ENCODE results near the gene HMCN1.
A peak's percentile ranks its signal among the peaks of the same experiment; 100 is the strongest.
"Not testable (repeated sequence)": the region's sequence is repeated elsewhere in the genome, so short reads cannot be mapped to it uniquely, and the experiment has no call there.

The HMCN1 gene

DNA sequence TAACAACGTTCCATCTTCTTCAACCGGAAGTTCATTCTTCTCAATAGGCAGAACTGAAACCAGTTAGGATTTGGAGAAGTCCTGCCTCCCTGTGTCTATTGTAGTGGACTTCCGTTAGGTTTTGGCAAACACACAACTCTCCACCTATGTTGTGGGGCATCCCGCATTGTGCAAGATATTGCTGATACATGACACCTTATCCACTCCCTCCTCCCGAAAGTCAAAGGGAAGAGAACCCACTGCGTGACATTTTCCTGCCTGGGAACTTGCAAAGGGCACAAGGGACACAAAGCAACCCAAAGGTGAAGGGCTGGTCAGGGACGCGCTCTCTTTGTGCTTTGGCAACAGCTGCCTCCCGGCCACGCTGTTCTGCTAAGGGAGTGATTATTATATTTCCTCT lies 476.1 kb downstream of the HMCN1 start:
- no peak for ATAC-seq
- no peak for TF ChIP-seq ZNF565 (CRISPR knock-in tag; conservative IDR thresholded peaks at IDR 0.05; ENCODE audit: low read depth)
- no peak for TF ChIP-seq BACH2 (CRISPR knock-in tag; IDR thresholded peaks at IDR 0.05; ENCODE audit: borderline replicate concordance)
- TF ChIP-seq TSHZ2 (CRISPR knock-in tag; IDR thresholded peaks at IDR 0.05), result no peak
- no peak for TF ChIP-seq ZFP3 (CRISPR knock-in tag; IDR thresholded peaks at IDR 0.05)
- no peak for TF ChIP-seq SNAI2 (CRISPR knock-in tag; IDR thresholded peaks at IDR 0.05)
- TF ChIP-seq, protein P1, sequence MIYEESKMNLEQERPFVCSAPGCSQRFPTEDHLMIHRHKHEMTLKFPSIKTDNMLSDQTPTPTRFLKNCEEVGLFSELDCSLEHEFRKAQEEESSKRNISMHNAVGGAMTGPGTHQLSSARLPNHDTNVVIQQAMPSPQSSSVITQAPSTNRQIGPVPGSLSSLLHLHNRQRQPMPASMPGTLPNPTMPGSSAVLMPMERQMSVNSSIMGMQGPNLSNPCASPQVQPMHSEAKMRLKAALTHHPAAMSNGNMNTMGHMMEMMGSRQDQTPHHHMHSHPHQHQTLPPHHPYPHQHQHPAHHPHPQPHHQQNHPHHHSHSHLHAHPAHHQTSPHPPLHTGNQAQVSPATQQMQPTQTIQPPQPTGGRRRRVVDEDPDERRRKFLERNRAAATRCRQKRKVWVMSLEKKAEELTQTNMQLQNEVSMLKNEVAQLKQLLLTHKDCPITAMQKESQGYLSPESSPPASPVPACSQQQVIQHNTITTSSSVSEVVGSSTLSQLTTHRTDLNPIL (CRISPR knock-in tag; IDR thresholded peaks at IDR 0.05; ENCODE audit: low read depth), result no peak
- TF ChIP-seq ESRRG (CRISPR knock-in tag; IDR thresholded peaks at IDR 0.05), result no peak
- no peak for TF ChIP-seq CSDC2 (CRISPR knock-in tag; IDR thresholded peaks at IDR 0.05)
- TF ChIP-seq TOX (CRISPR knock-in tag; IDR thresholded peaks at IDR 0.05; ENCODE audit: borderline replicate concordance), result no peak
- no peak for TF ChIP-seq OSR1 (CRISPR knock-in tag; IDR thresholded peaks at IDR 0.05)
- TF ChIP-seq, protein P2, sequence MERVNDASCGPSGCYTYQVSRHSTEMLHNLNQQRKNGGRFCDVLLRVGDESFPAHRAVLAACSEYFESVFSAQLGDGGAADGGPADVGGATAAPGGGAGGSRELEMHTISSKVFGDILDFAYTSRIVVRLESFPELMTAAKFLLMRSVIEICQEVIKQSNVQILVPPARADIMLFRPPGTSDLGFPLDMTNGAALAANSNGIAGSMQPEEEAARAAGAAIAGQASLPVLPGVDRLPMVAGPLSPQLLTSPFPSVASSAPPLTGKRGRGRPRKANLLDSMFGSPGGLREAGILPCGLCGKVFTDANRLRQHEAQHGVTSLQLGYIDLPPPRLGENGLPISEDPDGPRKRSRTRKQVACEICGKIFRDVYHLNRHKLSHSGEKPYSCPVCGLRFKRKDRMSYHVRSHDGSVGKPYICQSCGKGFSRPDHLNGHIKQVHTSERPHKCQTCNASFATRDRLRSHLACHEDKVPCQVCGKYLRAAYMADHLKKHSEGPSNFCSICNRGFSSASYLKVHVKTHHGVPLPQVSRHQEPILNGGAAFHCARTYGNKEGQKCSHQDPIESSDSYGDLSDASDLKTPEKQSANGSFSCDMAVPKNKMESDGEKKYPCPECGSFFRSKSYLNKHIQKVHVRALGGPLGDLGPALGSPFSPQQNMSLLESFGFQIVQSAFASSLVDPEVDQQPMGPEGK (CRISPR knock-in tag; IDR thresholded peaks at IDR 0.05; ENCODE audit: borderline replicate concordance), result no peak
- no peak for TF ChIP-seq ZC3H10 (CRISPR knock-in tag; IDR thresholded peaks at IDR 0.05)

- not testable (repeated sequence) for ATAC-seq
These were observed 477.4 kb downstream of the HMCN1 start for GRCh38 chr1:186211583-186211982.

GRCh38 chr1:186212568-186213224 lies 478.5 kb downstream of the HMCN1 start:
- ATAC-seq, result peak; percentile 99
- TF ChIP-seq RARB (CRISPR knock-in tag; IDR thresholded peaks at IDR 0.05), result peak; percentile 16; the same call in 1 of the 2 replicates
- TF ChIP-seq POU6F1 (CRISPR knock-in tag; IDR thresholded peaks at IDR 0.05; ENCODE audit: borderline replicate concordance, low read depth), result no peak; the same call in 1 of the 2 replicates
- no peak for TF ChIP-seq ARNTL (CRISPR knock-in tag; IDR thresholded peaks at IDR 0.05; ENCODE audit: borderline replicate concordance, low read depth)
- TF ChIP-seq CSRNP3 (CRISPR knock-in tag; IDR thresholded peaks at IDR 0.05), result no peak

DNA sequence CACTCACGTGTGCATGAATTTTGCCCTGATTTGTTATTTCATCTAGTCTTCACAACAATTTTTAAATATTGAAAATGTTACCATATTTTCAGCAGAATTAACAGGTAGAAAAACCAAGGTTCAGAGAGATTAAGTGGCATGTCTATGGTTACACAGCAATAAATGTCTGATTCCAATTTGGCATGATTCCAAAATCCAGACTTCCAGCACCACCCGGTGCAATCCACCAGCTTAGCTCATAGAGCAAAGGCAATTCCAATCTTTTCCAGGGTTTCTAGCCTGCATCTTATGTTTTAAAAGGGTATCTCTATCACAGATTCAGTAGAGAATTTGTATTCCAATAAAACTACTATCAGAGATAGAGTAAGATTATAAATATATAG lies 479.0 kb downstream of the HMCN1 start:
- peak; percentile 26; the same call in 1 of the 3 replicates for ATAC-seq
- no peak for TF ChIP-seq OSR1 (CRISPR knock-in tag; IDR thresholded peaks at IDR 0.05)
- TF ChIP-seq ISL1 (CRISPR knock-in tag; IDR thresholded peaks at IDR 0.05), result no peak
- no peak for TF ChIP-seq PPARA (CRISPR knock-in tag; IDR thresholded peaks at IDR 0.05; ENCODE audit: borderline replicate concordance)
- no peak for TF ChIP-seq ARNTL (CRISPR knock-in tag; IDR thresholded peaks at IDR 0.05; ENCODE audit: borderline replicate concordance, low read depth)
- TF ChIP-seq TOX (CRISPR knock-in tag; IDR thresholded peaks at IDR 0.05; ENCODE audit: borderline replicate concordance), result no peak
- TF ChIP-seq ZNF565 (CRISPR knock-in tag; conservative IDR thresholded peaks at IDR 0.05; ENCODE audit: low read depth), result no peak
- no peak for TF ChIP-seq RARB (CRISPR knock-in tag; IDR thresholded peaks at IDR 0.05)
- no peak for TF ChIP-seq BACH2 (CRISPR knock-in tag; IDR thresholded peaks at IDR 0.05; ENCODE audit: borderline replicate concordance)
- TF ChIP-seq, protein P1 (CRISPR knock-in tag; IDR thresholded peaks at IDR 0.05; ENCODE audit: low read depth), result no peak
- TF ChIP-seq ZC3H10 (CRISPR knock-in tag; IDR thresholded peaks at IDR 0.05), result no peak
- no peak for TF ChIP-seq SNAI2 (CRISPR knock-in tag; IDR thresholded peaks at IDR 0.05)
- TF ChIP-seq CSRNP3 (CRISPR knock-in tag; IDR thresholded peaks at IDR 0.05), result no peak
